Body of pancreas (tissue), 4 donors: Measurements from ENCODE around the gene LTC4S.

ENCODE experiments used
- POLR2A ChIP-seq, 3 donors: fragments of 450-650 bp; IDR thresholded peaks; one replicate each; pipeline ENCODE4 v1.6.1; 2016; ENCODE audit warnings: antibody characterized with exemption in 3 of 3, mild to moderate bottlenecking in 2 of 3
- TF ChIP-seq, protein P1 (sequence below), 7 experiments: fragments of 450-650 bp in 4 of 7; fragments of 200-600 bp in 3 of 7; sonication (generic) in 3 of 7; IDR thresholded peaks; one replicate each; pipeline ENCODE4 v1.5.1; 2016 to 2019; ENCODE audit warnings: antibody characterized with exemption in 7 of 7

DNA sequence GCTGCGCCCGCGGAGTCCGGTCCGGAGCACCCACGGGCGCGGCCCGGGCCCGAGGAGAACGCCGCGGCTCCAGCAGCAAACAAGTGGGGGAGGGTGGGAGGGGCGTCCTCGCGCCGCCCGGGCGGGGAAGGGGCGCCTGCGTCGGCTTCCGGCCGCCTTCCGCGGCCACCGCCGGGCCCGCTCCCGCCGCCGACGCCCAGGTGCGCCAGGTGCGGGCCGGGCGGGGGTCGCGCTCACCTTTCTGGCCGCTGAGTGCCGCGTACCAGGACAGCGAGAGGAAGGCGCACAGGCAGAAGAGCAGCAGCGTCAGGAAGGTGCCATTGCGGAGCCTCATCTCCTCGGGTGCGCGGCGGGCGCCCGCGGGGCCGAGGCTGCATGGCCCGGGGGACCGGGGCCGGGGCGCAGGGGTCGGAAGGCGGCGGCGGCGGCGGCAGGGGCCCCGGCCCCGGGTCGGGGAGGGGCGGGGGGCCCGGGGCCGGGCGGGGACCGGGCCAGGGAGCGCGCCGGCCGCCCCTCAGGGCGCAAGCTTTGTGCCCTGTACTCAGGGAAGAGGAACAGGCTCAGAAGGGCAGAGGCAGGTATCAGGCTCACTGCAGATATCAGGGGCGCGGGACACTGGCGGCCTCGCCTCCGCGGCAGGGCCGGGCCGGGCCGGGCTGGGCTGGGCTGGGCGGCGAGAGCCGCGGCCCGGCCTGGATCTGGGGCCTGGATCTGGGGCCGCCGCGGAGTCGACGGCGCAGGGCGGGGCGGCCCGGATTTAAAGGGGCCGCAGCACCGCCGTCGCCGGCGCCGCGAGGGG lies 12.7 kb downstream of the LTC4S start, which contains the start of gene MGAT4B:
- TF ChIP-seq POLR2A (IDR thresholded peaks at IDR 0.05): peak in 2 of 3 donors; percentile 25 to 41
- TF ChIP-seq, protein P1, sequence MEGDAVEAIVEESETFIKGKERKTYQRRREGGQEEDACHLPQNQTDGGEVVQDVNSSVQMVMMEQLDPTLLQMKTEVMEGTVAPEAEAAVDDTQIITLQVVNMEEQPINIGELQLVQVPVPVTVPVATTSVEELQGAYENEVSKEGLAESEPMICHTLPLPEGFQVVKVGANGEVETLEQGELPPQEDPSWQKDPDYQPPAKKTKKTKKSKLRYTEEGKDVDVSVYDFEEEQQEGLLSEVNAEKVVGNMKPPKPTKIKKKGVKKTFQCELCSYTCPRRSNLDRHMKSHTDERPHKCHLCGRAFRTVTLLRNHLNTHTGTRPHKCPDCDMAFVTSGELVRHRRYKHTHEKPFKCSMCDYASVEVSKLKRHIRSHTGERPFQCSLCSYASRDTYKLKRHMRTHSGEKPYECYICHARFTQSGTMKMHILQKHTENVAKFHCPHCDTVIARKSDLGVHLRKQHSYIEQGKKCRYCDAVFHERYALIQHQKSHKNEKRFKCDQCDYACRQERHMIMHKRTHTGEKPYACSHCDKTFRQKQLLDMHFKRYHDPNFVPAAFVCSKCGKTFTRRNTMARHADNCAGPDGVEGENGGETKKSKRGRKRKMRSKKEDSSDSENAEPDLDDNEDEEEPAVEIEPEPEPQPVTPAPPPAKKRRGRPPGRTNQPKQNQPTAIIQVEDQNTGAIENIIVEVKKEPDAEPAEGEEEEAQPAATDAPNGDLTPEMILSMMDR (IDR thresholded peaks at IDR 0.05): peak in 1 of 7 experiments; percentile 41
